Measurements from ENCODE around the gene CCDC195. TPM values are rescaled to one million over a fixed set of nuclear protein-coding genes. Genes with fewer than 3 reads are reported as not detected.
"Not testable (repeated sequence)": the region's sequence is repeated elsewhere in the genome, so short reads cannot be mapped to it uniquely, and the experiment has no call there.

The CCDC195 gene
- total RNA-seq, 1 experiment from 2014 or later = not detected

- H2AK5ac ChIP-seq (ENCODE audit: insufficient read length, low read length) = no peak overlapping the region
- H3K18ac ChIP-seq (ENCODE audit: insufficient read length, low read depth, low read length) = no peak overlapping the region
- no peak overlapping the region for H2BK12ac ChIP-seq (ENCODE audit: insufficient read length, low read depth, low read length)
- H2BK120ac ChIP-seq (ENCODE audit: low read depth, low read length, poor library complexity, severe bottlenecking) = no peak overlapping the region
- no peak overlapping the region for H3K9ac ChIP-seq (ENCODE audit: extremely low read depth, insufficient read length, low read length)
- no peak overlapping the region for H2BK5ac ChIP-seq (ENCODE audit: insufficient read length, low read length)
- H3K27me3 Mint-ChIP-seq (ENCODE audit: low read depth) = peaks cover 4% of the 10 kb centered on the region
- DNase-seq = no peak
- no peak overlapping the region for H4K8ac ChIP-seq (replicated peaks; ENCODE audit: insufficient read length, low read depth, low read length)
- no peak overlapping the region for H3K4me3 Mint-ChIP-seq
- no peaks in the 10 kb centered on the region; the same call in 1 of the 2 replicates for H3K4me1 ChIP-seq (ENCODE audit: insufficient read depth, low read length)
- H3K79me2 ChIP-seq (ENCODE audit: insufficient read depth, low read length) = no peaks in the 10 kb centered on the region
- no peak overlapping the region for H2BK20ac ChIP-seq (ENCODE audit: low read depth, low read length, poor library complexity, severe bottlenecking)
- no peak overlapping the region for H3K4me2 ChIP-seq (ENCODE audit: insufficient read depth, insufficient read length, low read length)
- no peaks in the 10 kb centered on the region for H4K20me1 ChIP-seq (ENCODE audit: control insufficient read depth, insufficient read depth, insufficient read length)
- no peak overlapping the region for H2AFZ ChIP-seq (ENCODE audit: low read length)
- no peak overlapping the region for H3K27ac Mint-ChIP-seq
- no peaks in the 10 kb centered on the region for H3K9me3 ChIP-seq (ENCODE audit: control insufficient read depth, low read depth, low read length)
- no peak overlapping the region for H3T11ph ChIP-seq (ENCODE audit: low read length)
- no peak overlapping the region for H3K23ac ChIP-seq (ENCODE audit: insufficient read length, low read depth, low read length)
- no peak overlapping the region for H2BK15ac ChIP-seq (ENCODE audit: low read depth, low read length)
- no peak for TF ChIP-seq CTCF (conservative IDR thresholded peaks at IDR 0.05)
- H3K36me3 Mint-ChIP-seq (ENCODE audit: insufficient read depth in 1 of 3, low read depth in 3 of 3) = peaks cover 8 to 16% (median 16%) of the 10 kb centered on the region in 3 experiments
- no peaks in the 10 kb centered on the region for H3K23me2 ChIP-seq (ENCODE audit: insufficient read length, low read depth, low read length, poor library complexity, severe bottlenecking)
- no peak overlapping the region for H4K91ac ChIP-seq (ENCODE audit: insufficient read length, low read depth, low read length)
- no peak overlapping the region for H3K56ac ChIP-seq (ENCODE audit: insufficient read length, low read depth, low read length)
- H3K4ac ChIP-seq (ENCODE audit: low read depth, low read length) = no peak overlapping the region
- no peaks in the 10 kb centered on the region for H3K27me3 ChIP-seq (ENCODE audit: insufficient read depth, low read length)
- WGBS (ENCODE audit: extremely low coverage, insufficient read length, low lambda C conversion rate) = no CpG with 5 or more reads among the region's 2 CpGs
- H3K79me1 ChIP-seq (ENCODE audit: insufficient read depth, low read depth, low read length, poor library complexity, severe bottlenecking) = no peaks in the 10 kb centered on the region
- H3K14ac ChIP-seq (ENCODE audit: insufficient read depth, low read length) = no peak overlapping the region
- H3K4me1 Mint-ChIP-seq = peaks cover 0 to 9% of the 10 kb centered on the region in 2 experiments; a peak in 2 of 4 replicates
- no peak overlapping the region for H4K5ac ChIP-seq (ENCODE audit: insufficient read length, low read depth, low read length)
- no peak overlapping the region for H3K27ac ChIP-seq (ENCODE audit: insufficient read length, low read depth, low read length)
- peaks cover 19 to 22% of the 10 kb centered on the region in 2 experiments for H3K9me3 Mint-ChIP-seq
These were observed 49.1 kb downstream of the CCDC195 start for GRCh38 chr2:224666951-224667553.

- not testable (repeated sequence) for H3K56ac ChIP-seq (ENCODE audit: insufficient read length, low read depth, low read length); H3K4me3 Mint-ChIP-seq; H2BK120ac ChIP-seq (ENCODE audit: low read depth, low read length, poor library complexity, severe bottlenecking); DNase-seq; H3K23me2 ChIP-seq (ENCODE audit: insufficient read length, low read depth, low read length, poor library complexity, severe bottlenecking); H4K20me1 ChIP-seq (ENCODE audit: control insufficient read depth, insufficient read depth, insufficient read length); H4K91ac ChIP-seq (ENCODE audit: insufficient read length, low read depth, low read length); H2BK20ac ChIP-seq (ENCODE audit: low read depth, low read length, poor library complexity, severe bottlenecking); H3K4me1 ChIP-seq (ENCODE audit: insufficient read depth, low read length); H3K27ac ChIP-seq (ENCODE audit: insufficient read length, low read depth, low read length); H2AFZ ChIP-seq (ENCODE audit: low read length); H3K27me3 Mint-ChIP-seq (ENCODE audit: low read depth); H2AK5ac ChIP-seq (ENCODE audit: insufficient read length, low read length); H3K9me3 ChIP-seq (ENCODE audit: control insufficient read depth, low read depth, low read length); H3K23ac ChIP-seq (ENCODE audit: insufficient read length, low read depth, low read length); H2BK5ac ChIP-seq (ENCODE audit: insufficient read length, low read length); H3K4ac ChIP-seq (ENCODE audit: low read depth, low read length); H2BK15ac ChIP-seq (ENCODE audit: low read depth, low read length); H3T11ph ChIP-seq (ENCODE audit: low read length); H3K27me3 ChIP-seq (ENCODE audit: insufficient read depth, low read length); H3K18ac ChIP-seq (ENCODE audit: insufficient read length, low read depth, low read length); H3K9ac ChIP-seq (ENCODE audit: extremely low read depth, insufficient read length, low read length); H3K14ac ChIP-seq (ENCODE audit: insufficient read depth, low read length); H3K27ac Mint-ChIP-seq; H4K5ac ChIP-seq (ENCODE audit: insufficient read length, low read depth, low read length); H3K79me1 ChIP-seq (ENCODE audit: insufficient read depth, low read depth, low read length, poor library complexity, severe bottlenecking); H4K8ac ChIP-seq (replicated peaks; ENCODE audit: insufficient read length, low read depth, low read length); H3K79me2 ChIP-seq (ENCODE audit: insufficient read depth, low read length); H2BK12ac ChIP-seq (ENCODE audit: insufficient read length, low read depth, low read length); H3K4me2 ChIP-seq (ENCODE audit: insufficient read depth, insufficient read length, low read length); H3K4me1 Mint-ChIP-seq
- peaks cover 10 to 22% (median 18%) of the 10 kb centered on the region in 3 experiments for H3K36me3 Mint-ChIP-seq (ENCODE audit: insufficient read depth in 1 of 3, low read depth in 3 of 3)
- no CpG with 5 or more reads among the region's 2 CpGs for WGBS (ENCODE audit: extremely low coverage, insufficient read length, low lambda C conversion rate)
- peaks cover 28 to 29% of the 10 kb centered on the region in 2 experiments for H3K9me3 Mint-ChIP-seq
These were observed 52.8 kb downstream of the CCDC195 start for GRCh38 chr2:224663322-224663721.

Data from H9 (cell line).